ENCODE results near the gene ATAD3A. TPM values are rescaled to one million over a fixed set of nuclear protein-coding genes. Genes with fewer than 3 reads are reported as not detected.
"Not testable (repeated sequence)": the region's sequence is repeated elsewhere in the genome, so short reads cannot be mapped to it uniquely, and the experiment has no call there.

The ATAD3A gene
- total RNA-seq, 1 donor from 2014 or later = 41.9 TPM

DNA sequence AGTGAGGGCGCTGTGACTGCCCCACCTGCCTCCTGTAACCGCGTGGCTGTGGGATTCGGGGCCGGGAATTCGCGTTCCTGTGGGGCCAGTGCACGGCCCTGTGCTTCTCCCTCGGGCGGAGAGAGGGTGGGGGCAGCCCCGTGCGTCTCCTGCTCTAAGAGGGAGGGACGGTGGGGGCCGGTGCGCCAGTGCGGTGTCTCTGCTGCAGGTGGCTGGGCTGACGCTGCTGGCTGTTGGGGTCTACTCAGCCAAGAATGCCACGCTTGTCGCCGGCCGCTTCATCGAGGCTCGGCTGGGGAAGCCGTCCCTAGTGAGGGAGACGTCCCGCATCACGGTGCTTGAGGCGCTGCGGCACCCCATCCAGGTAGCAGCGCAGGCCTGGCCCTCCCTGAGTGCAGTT lies 10.6 kb downstream of the ATAD3A start:
- not testable (repeated sequence) for DNase-seq (ENCODE audit: low read depth)

GRCh38 chr1:1523226-1523625 lies 11.3 kb downstream of the ATAD3A start:
- not testable (repeated sequence) for DNase-seq (ENCODE audit: low read depth)

DNA sequence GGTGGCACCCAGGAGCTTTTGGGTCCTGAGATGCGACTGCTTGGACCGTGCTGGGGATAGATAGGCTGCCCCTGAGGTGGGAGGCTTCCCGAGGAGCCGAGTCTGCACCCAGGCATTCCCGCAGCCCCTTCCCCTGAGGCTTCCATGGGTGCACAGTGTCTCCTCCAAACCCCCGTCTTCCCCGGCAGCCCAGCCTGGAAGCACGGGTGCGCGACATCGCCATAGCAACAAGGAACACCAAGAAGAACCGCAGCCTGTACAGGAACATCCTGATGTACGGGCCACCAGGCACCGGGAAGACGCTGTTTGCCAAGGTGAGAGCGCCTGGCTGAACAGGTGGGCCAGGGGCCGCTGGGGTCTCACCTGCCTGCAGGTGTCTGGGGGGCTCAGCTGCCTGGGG lies 11.7 kb downstream of the ATAD3A start:
- DNase-seq (ENCODE audit: low read depth) = not testable (repeated sequence)

GRCh38 chr1:1524750-1525383 lies 12.9 kb downstream of the ATAD3A start:
- DNase-seq (ENCODE audit: low read depth) = not testable (repeated sequence)

GRCh38 chr1:1526476-1526875 lies 14.5 kb downstream of the ATAD3A start:
- not testable (repeated sequence) for DNase-seq (ENCODE audit: low read depth)

- DNase-seq (ENCODE audit: low read depth) = no peak
These were observed 15.3 kb downstream of the ATAD3A start for GRCh38 chr1:1527092-1527816.

DNA sequence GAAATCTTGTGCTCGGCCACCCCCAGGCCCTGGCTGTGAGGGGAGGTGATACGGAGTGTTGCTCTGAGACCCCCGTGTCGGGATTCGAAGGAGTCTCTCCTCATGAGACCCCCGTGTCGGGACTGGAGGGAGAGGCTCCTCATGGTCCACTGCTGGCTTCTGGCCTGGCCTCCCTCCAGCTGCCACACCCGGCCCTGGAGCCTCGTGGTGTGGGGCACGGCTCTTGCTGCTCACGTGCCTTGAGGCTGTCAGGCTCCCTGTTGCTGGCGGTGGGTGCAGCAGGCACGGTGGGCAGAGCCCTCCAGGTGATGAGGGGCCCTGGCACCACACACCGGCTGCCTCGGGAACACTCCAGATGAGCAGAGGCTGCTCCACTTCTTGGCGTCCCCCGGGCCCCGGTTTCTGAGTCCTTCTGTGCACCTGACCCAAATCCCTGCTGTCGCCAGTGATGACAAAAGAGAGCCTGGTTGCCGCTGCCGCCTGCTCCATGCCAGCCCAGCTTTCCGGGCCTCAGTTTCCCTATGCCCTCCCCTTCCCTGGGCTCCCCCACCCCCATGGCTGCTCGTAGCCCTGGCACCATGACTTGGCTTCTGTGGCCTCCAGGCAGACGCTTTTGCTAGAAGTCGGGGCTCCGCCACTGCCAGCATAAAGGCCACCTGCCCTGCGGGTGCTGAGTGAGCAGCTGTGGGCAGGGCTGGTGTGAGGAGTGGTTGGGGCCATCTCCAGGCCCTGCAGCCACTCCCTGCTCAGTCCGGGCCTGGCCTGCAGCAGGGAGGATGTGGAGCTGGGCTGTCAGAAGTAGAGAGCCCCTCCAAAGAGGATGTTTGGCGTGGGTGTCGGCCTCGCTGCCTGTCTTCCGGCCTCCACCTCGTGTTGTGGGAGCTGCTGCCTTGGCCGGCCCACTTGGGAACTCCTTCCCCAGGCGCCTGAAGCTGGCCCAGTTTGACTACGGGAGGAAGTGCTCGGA lies 16.6 kb downstream of the ATAD3A start:
- DNase-seq (ENCODE audit: low read depth) = peak; percentile 23

GRCh38 chr1:1529321-1529720 lies 17.4 kb downstream of the ATAD3A start:
- DNase-seq (ENCODE audit: low read depth) = no peak

DNA sequence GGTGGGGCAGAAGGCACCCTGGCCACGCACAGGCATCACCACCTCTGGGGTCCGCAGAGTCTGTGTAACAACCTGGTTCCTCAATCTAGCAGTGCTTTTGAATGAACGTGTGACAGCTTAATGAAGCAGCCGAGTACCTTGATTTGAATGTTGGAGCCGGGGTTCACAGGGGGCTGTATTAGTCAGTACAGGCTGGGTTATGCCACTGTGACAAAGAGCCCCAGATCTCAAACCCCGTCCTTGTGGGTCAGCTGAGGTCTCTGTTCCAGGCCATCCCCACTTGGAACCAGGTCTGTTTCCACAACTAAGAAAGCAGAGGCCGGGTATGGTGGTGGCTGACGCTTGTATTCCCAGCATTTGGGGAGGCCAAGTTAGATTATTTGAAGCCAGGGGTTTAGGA lies 18.0 kb downstream of the ATAD3A start:
- DNase-seq (ENCODE audit: low read depth) = no peak

DNA sequence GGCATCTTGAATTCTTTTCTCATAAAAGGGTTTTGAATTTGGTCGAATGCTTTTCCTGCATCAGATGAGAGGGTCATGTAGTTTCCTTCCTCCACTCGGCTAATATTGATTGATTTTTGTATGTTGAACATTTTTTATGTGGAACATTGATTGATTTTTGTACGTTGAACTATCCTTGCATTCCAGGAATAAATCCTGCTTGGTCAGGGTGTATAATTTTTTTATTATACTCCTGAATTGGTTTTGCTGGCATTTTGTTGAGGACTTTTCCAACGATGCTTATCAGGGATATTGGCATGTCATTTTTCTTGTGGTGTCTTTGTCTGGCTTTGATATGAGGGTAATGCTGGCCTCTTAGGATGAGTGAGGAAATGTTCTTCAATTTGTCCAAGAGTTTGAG lies 20.0 kb downstream of the ATAD3A start:
- DNase-seq (ENCODE audit: low read depth) = no peak

- not testable (repeated sequence) for DNase-seq (ENCODE audit: low read depth)
These were observed 21.4 kb downstream of the ATAD3A start for GRCh38 chr1:1533176-1533893.

DNA sequence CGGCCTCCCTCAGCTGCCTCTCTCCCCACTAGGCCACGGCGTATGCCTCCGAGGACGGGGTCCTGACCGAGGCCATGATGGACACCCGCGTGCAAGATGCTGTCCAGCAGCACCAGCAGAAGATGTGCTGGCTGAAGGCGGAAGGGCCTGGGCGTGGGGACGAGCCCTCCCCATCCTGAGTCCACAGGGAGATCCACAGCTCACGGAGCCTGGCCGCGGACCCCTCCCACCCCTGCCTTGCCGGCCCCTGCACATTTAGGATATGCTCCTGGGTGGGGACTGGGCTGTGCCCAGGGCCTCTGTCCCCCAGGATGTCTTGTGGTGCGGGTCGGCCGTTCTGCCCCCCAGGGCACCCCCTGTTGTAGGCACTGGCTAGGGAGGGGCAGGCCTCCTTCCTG lies 21.9 kb downstream of the ATAD3A start:
- DNase-seq (ENCODE audit: low read depth) = not testable (repeated sequence)

- DNase-seq (ENCODE audit: low read depth) = no peak
These were observed 22.6 kb downstream of the ATAD3A start for GRCh38 chr1:1534401-1535154.

- no peak for DNase-seq (ENCODE audit: low read depth)
These were observed 23.4 kb downstream of the ATAD3A start for GRCh38 chr1:1535201-1536018.

- DNase-seq (ENCODE audit: low read depth) = no peak
These were observed 24.3 kb downstream of the ATAD3A start for GRCh38 chr1:1536019-1536937.

DNA sequence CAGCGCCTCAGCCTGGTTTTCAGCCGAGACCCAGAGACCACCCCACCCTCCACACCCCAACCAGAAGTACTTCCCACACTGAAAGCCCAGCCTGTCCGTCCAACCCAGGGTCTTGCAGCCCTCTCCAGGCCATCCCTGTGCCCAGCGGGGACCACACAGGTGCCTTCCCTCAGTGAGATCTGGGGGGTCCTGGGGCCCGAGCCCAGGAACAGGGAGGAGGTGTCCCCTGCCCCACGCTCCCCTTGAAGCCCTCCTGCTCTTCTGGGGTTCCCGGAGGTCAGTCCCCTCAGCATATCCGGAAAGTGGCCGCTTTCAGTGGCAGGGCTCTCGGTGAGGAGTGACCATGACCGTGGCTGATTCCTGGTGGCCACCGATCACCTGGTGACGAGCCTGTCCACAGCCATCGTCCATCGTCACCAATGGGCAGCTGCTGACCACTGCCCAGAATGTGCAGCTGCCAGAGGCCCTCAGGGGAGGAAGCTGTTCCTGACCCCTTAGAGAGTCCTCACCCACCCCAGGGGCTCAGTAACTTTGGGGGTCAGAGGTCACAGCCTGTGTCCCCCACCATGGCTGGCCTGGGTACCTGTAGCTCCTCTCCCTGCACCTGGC lies 25.1 kb downstream of the ATAD3A start:
- no peak for DNase-seq (ENCODE audit: low read depth)

GRCh38 chr1:1537626-1538250 lies 25.8 kb downstream of the ATAD3A start:
- DNase-seq (ENCODE audit: low read depth) = no peak
